B cell (primary cell): ENCODE measurements around the gene EP400. TPM values are rescaled to one million over a fixed set of nuclear protein-coding genes. Genes with fewer than 3 reads are reported as not detected.

Experiments used
- ATAC-seq: fragments of 200-7000 bp; cut with Tn5 transposase; one replicate; pipeline ENCODE4 v1.10.0; 2021; ENCODE audit warnings: low read depth, mild to moderate bottlenecking, moderate number of reproducible peaks, moderate library complexity
- CTCF ChIA-PET: fragments of 350-600 bp; sonication (Branson Sonifier 250); formaldehyde crosslinking; loops from one replicate; lab custom pipeline; 2021; ENCODE audit warnings: antibody characterized with exemption, inconsistent platforms; lab: Charles Lee
- POLR2A ChIA-PET: fragments of 350-600 bp; sonication (Branson Sonifier 250); formaldehyde crosslinking; loops from one replicate; lab custom pipeline; 2021; ENCODE audit warnings: antibody characterized with exemption; lab: Charles Lee
- DNase-seq: peaks from one replicate; pipeline ENCODE4 v3.0.0; 2013
- H2AFZ ChIP-seq: 2 replicates; pipeline ENCODE4 v1.6.1; 2012; ENCODE audit warnings: mild to moderate bottlenecking, low read depth, low read length; ENCODE audit not compliant: insufficient read depth, poor library complexity, severe bottlenecking
- H3K27ac ChIP-seq, 2 donors: 1 replicate in 1 of 2; 2 replicates in 1 of 2; pipeline ENCODE4 v1.5.1; 2012 to 2013; ENCODE audit warnings: low read length in 2 of 2, mild to moderate bottlenecking in 2 of 2, moderate library complexity in 1 of 2
- H3K27me3 ChIP-seq, 4 experiments: fragments of 200-600 bp in 1 of 4; sonication (generic) in 1 of 4; replicated peaks in 1 of 4; 1 replicate in 2 of 4; 2 replicates in 2 of 4; pipeline versions ENCODE4 v1.6.1 to v1.7.0; 2013 to 2016; ENCODE audit warnings: low read length in 3 of 4, mild to moderate bottlenecking in 2 of 4, mixed read lengths in 1 of 4, moderate library complexity in 1 of 4; ENCODE audit not compliant: insufficient read depth in 4 of 4, control insufficient read depth in 3 of 4; ENCODE audit errors: control extremely low read depth in 1 of 4
- H3K36me3 ChIP-seq, 2 experiments: replicated peaks in 1 of 2; 1 replicate in 1 of 2; 2 replicates in 1 of 2; pipeline versions ENCODE4 v1.6.1 to v1.7.1; 2013; ENCODE audit warnings: low read length in 1 of 2; ENCODE audit not compliant: insufficient read depth in 2 of 2, control insufficient read depth in 1 of 2; ENCODE audit errors: control extremely low read depth in 1 of 2, extremely low read depth in 1 of 2
- H3K4me1 ChIP-seq, 2 donors: fragments of 200-600 bp in 1 of 2; sonication (generic) in 1 of 2; 1 replicate in 1 of 2; 2 replicates in 1 of 2; pipeline versions ENCODE4 v1.5.1 to v1.6.1; 2013 to 2017; ENCODE audit warnings: low read length in 2 of 2; ENCODE audit not compliant: control insufficient read depth in 2 of 2, insufficient read depth in 2 of 2
- H3K4me2 ChIP-seq: replicated peaks from 2 replicates; pipeline ENCODE3; 2012; ENCODE audit warnings: mild to moderate bottlenecking, low read depth, low read length; ENCODE audit not compliant: poor library complexity, severe bottlenecking
- H3K4me3 ChIP-seq, 5 experiments: fragments of 200-600 bp in 1 of 5; sonication (generic) in 1 of 5; 1 replicate in 3 of 5; 2 replicates in 2 of 5; pipeline versions ENCODE4 v1.5.1 to v1.7.0; 2011 to 2016; ENCODE audit warnings: low read length in 4 of 5, mild to moderate bottlenecking in 4 of 5, low read depth in 2 of 5, control low read depth in 1 of 5, moderate library complexity in 1 of 5; ENCODE audit not compliant: insufficient read depth in 1 of 5; ENCODE audit errors: control extremely low read depth in 1 of 5, extremely low read depth in 1 of 5
- H3K79me2 ChIP-seq: fragments of 200-600 bp; sonication (generic); one replicate; pipeline ENCODE4 v1.6.0; 2016; ENCODE audit warnings: low read length; ENCODE audit not compliant: control insufficient read depth, insufficient read depth
- H3K9ac ChIP-seq: fragments of 200-600 bp; sonication (generic); 2 replicates; pipeline ENCODE4 v1.6.1; 2017; ENCODE audit warnings: mild to moderate bottlenecking, low read length, moderate library complexity
- H3K9me3 ChIP-seq, 3 donors: one replicate each; pipeline versions ENCODE4 v1.6.1 to v1.7.1; 2013; ENCODE audit warnings: low read length in 2 of 3; ENCODE audit not compliant: control insufficient read depth in 2 of 3, insufficient read depth in 1 of 3; ENCODE audit errors: control extremely low read depth in 1 of 3
- H4K20me1 ChIP-seq: 2 replicates; pipeline ENCODE4 v1.6.0; 2012; ENCODE audit warnings: mild to moderate bottlenecking, low read length; ENCODE audit not compliant: insufficient read depth, control insufficient read depth, poor library complexity, severe bottlenecking
- H3K27ac Mint-ChIP-seq: one replicate; pipeline ENCODE4 v1.8.0; 2021; ENCODE audit warnings: mixed read lengths
- H3K27me3 Mint-ChIP-seq: one replicate; pipeline ENCODE4 v1.8.0; 2021; ENCODE audit warnings: mixed read lengths
- H3K4me1 Mint-ChIP-seq: one replicate; pipeline ENCODE4 v1.8.0; 2021; ENCODE audit warnings: mixed read lengths
- H3K4me3 Mint-ChIP-seq: one replicate; pipeline ENCODE4 v1.8.0; 2021; ENCODE audit warnings: mixed read lengths
- H3K9me3 Mint-ChIP-seq: one replicate; pipeline ENCODE4 v1.8.0; 2022; ENCODE audit warnings: mixed read lengths; ENCODE audit not compliant: insufficient read depth
- CTCF ChIP-seq: fragments of 200-600 bp; IDR thresholded peaks from one replicate; pipeline ENCODE4 v1.8.0; 2022; ENCODE audit warnings: antibody characterized with exemption, mild to moderate bottlenecking
- EZH2 ChIP-seq: IDR thresholded peaks from 2 replicates; pipeline ENCODE4 v1.6.1; 2012; ENCODE audit warnings: borderline replicate concordance, low read depth, mild to moderate bottlenecking, moderate library complexity, low read length; ENCODE audit not compliant: insufficient read depth, poor library complexity, severe bottlenecking
- whole genome bisulfite sequencing: methylation state at CpG from one replicate; pipeline ENCODE4 v1.1.5; 2013; ENCODE audit warnings: missing lambda C conversion rate; ENCODE audit not compliant: insufficient coverage; 5-methylcytosine and 5-hydroxymethylcytosine counted together
- intact Hi-C: fragments of 100-400 bp; cut with micrococcal nuclease; formaldehyde crosslinking; loops from one replicate; pipeline ENCODE4 v1.10.0; 2022
- polyA plus RNA-seq: library from polyadenylated mRNA; depleted of rRNA; stranded (reverse); fragments of >200 nt; gene quantifications from 2 replicates; pipeline ENCODE4 v1.2.3, GENCODE V29; 2012
- total RNA-seq, 2 donors: library from RNA; stranded (reverse); fragments of 120-200 nt in 1 of 2; gene quantifications; 1 replicate in 1 of 2; 2 replicates in 1 of 2; pipeline versions ENCODE4 v1.2.3 to v1.2.4, GENCODE V29; 2013 to 2022

The EP400 gene
- total and polyA plus RNA-seq, 2 donors (not counting 1 experiment from before 2014, with no cell fraction given) = 17.3 to 82.2 TPM

GRCh38 chr12:131928080-131928710 is 21.5 kb upstream of the EP400 start:
- TF ChIP-seq CTCF = no peak
- no peak for TF ChIP-seq EZH2
- peak overlapping the region; percentile 83 for H2AFZ ChIP-seq
- H3K27me3 ChIP-seq = no peaks in the 10 kb centered on the region
- H3K4me1 Mint-ChIP-seq = peaks cover 40% of the 10 kb centered on the region
- H3K9me3 ChIP-seq = peaks cover 0 to 13% (median 0%) of the 10 kb centered on the region in 3 donors
- peaks cover 9% of the 10 kb centered on the region for H3K79me2 ChIP-seq
- peak overlapping the region; percentile 55 to 66 for H3K27ac ChIP-seq
- peak overlapping the region; percentile 76 for H3K9ac ChIP-seq
- H3K27ac Mint-ChIP-seq = peak overlapping the region; percentile 98
- peak overlapping the region; percentile 99 for H3K4me2 ChIP-seq
- CTCF ChIA-PET = interaction anchor here (1.5 kb wide), 1 partner anchor 21 kb away, joined by 3 read pairs; no protein-coding TSS in a partner anchor
- H4K20me1 ChIP-seq = no peaks in the 10 kb centered on the region
- WGBS = 42% methylated on average over 27 of the region's 33 CpGs
- POLR2A ChIA-PET = interaction anchor here (0.6 to 1.8 kb wide), 4 partner anchors 22 to 75 kb away, joined by 3 to 7 read pairs (median 4); partner anchors contain the start of gene EP400
- no peaks in the 10 kb centered on the region for H3K27me3 Mint-ChIP-seq
- no peaks in the 10 kb centered on the region for H3K9me3 Mint-ChIP-seq
- H3K4me1 ChIP-seq = peaks cover 33 to 51% of the 10 kb centered on the region in 2 donors
- intact Hi-C loops = loop anchor here (10.0 kb wide), 4 partner anchors 103 to 1053 kb away; partner anchors contain the start of genes MMP17 and RAN
- H3K36me3 ChIP-seq = peaks cover 0 to 15% of the 10 kb centered on the region in 2 experiments
- no peak for ATAC-seq
- peak overlapping the region; percentile 95 for H3K4me3 Mint-ChIP-seq
- H3K4me3 ChIP-seq = peak overlapping the region; percentile 2 to 94 (median 84)
- DNase-seq = no peak
